ENCODE measurements around the gene NLN.
"Not testable (repeated sequence)": the region's sequence is repeated elsewhere in the genome, so short reads cannot be mapped to it uniquely, and the experiment has no call there.

The NLN gene

GRCh38 chr5:65835191-65835590 lies 113.2 kb downstream of the NLN start:
- no peak for DNase-seq

- DNase-seq: no peak
Measured at GRCh38 chr5:65837139-65837538, 115.1 kb downstream of the NLN start.

- not testable (repeated sequence) for DNase-seq
Measured at GRCh38 chr5:65839170-65839569, 117.2 kb downstream of the NLN start.

- no peak for DNase-seq
Measured at GRCh38 chr5:65840071-65840470, 118.1 kb downstream of the NLN start.

GRCh38 chr5:65844763-65845162 lies 122.8 kb downstream of the NLN start:
- not testable (repeated sequence) for DNase-seq

- DNase-seq: no peak
Measured at GRCh38 chr5:65846101-65846500, 124.1 kb downstream of the NLN start.

GRCh38 chr5:65847019-65847418 lies 125.0 kb downstream of the NLN start:
- DNase-seq: not testable (repeated sequence)

- DNase-seq: not testable (repeated sequence)
Measured at GRCh38 chr5:65849918-65850317, 127.9 kb downstream of the NLN start.

GRCh38 chr5:65854925-65855324 lies 132.9 kb downstream of the NLN start:
- no peak for DNase-seq

GRCh38 chr5:65855766-65856315 lies 133.8 kb downstream of the NLN start:
- no peak for DNase-seq

- no peak for DNase-seq
Measured at GRCh38 chr5:65856520-65856919, 134.5 kb downstream of the NLN start.

GRCh38 chr5:65858316-65858715 lies 136.3 kb downstream of the NLN start:
- DNase-seq: no peak

- DNase-seq: no peak
Measured at GRCh38 chr5:65861830-65862241, 139.8 kb downstream of the NLN start.

- DNase-seq: no peak
Measured at GRCh38 chr5:65862384-65862783, 140.4 kb downstream of the NLN start.

- no peak for DNase-seq
Measured at GRCh38 chr5:65863747-65864146, 141.7 kb downstream of the NLN start.

GRCh38 chr5:65866837-65867521 lies 145.0 kb downstream of the NLN start:
- DNase-seq: no peak

GRCh38 chr5:65867542-65868195 lies 145.7 kb downstream of the NLN start:
- no peak for DNase-seq

- no peak for DNase-seq
Measured at GRCh38 chr5:65868509-65868908, 146.5 kb downstream of the NLN start.

GRCh38 chr5:65871182-65871581 lies 149.2 kb downstream of the NLN start:
- no peak for DNase-seq

- not testable (repeated sequence) for DNase-seq
Measured at GRCh38 chr5:65871776-65872175, 149.8 kb downstream of the NLN start.

GRCh38 chr5:65873181-65873750 lies 151.3 kb downstream of the NLN start:
- DNase-seq: no peak

- DNase-seq: no peak
Measured at GRCh38 chr5:65874241-65874640, 152.2 kb downstream of the NLN start.

- no peak for DNase-seq
Measured at GRCh38 chr5:65876496-65876895, 154.5 kb downstream of the NLN start.

- no peak for DNase-seq
Measured at GRCh38 chr5:65876970-65877369, 155.0 kb downstream of the NLN start.

Measured in T-helper 1 cell (primary cell).